Lower lobe of right lung (tissue), 2 donors: ENCODE data around the gene RPS29. TPM values are rescaled to one million over a fixed set of nuclear protein-coding genes. Genes with fewer than 3 reads are reported as not detected.

Experiments used
- ATAC-seq, 2 donors: fragments of 200-7000 bp; cut with Tn5 transposase; one replicate each; pipeline ENCODE4 v1.9.1; 2020 to 2022; ENCODE audit warnings: mild to moderate bottlenecking in 2 of 2, moderate library complexity in 2 of 2
- DNase-seq: peaks from one replicate; pipeline ENCODE4 v3.0.0-alpha.2; 2020
- H3K27ac ChIP-seq: fragments of 200-600 bp; one replicate; pipeline ENCODE4 v1.8.0; 2022
- H3K27me3 ChIP-seq: fragments of 200-600 bp; one replicate; pipeline ENCODE4 v1.8.0; 2022; ENCODE audit warnings: low read depth
- H3K36me3 ChIP-seq: fragments of 200-600 bp; one replicate; pipeline ENCODE4 v1.8.0; 2022; ENCODE audit warnings: mild to moderate bottlenecking
- H3K4me1 ChIP-seq: fragments of 200-600 bp; one replicate; pipeline ENCODE4 v1.8.0; 2022
- H3K4me3 ChIP-seq: fragments of 200-600 bp; one replicate; pipeline ENCODE4 v1.8.0; 2022; ENCODE audit warnings: mild to moderate bottlenecking
- H3K9me3 ChIP-seq: fragments of 200-600 bp; one replicate; pipeline ENCODE4 v1.8.0; 2022
- intact Hi-C: fragments of 100-400 bp; cut with DNase I; formaldehyde crosslinking; loops from one replicate; pipeline ENCODE4 v1.11.0; 2022
- total RNA-seq: library from RNA; stranded (reverse); fragmentation: NEBNext Ultra II Directional; extraction: Animal tissue kit (Norgen Biotek cat#: 25700); gene quantifications from one replicate; pipeline ENCODE4 v1.2.1, GENCODE V29; 2021
- TF ChIP-seq, protein P1 (sequence below): fragments of 200-600 bp; IDR thresholded peaks from one replicate; pipeline ENCODE4 v1.8.0; 2022; ENCODE audit warnings: antibody characterized with exemption, mild to moderate bottlenecking
- donor health status: DM: no; HTN: yes; CAD: no; lungs with severe emphysema.

The RPS29 gene
- total RNA-seq, 1 donor from 2014 or later, result 1,209 TPM

- Histone ChIP-seq H3K36me3 (no peaks in the 10 kb centered on the region), H3K9me3 (no peaks in the 10 kb centered on the region), H3K4me3 (no peak overlapping the region), H3K27me3 (no peaks in the 10 kb centered on the region), H3K4me1 (no peaks in the 10 kb centered on the region), H3K27ac (no peak overlapping the region)
- intact Hi-C loops, result no loop called here
- DNase-seq (no peak), ATAC-seq (no peak)
- TF ChIP-seq, protein P1, sequence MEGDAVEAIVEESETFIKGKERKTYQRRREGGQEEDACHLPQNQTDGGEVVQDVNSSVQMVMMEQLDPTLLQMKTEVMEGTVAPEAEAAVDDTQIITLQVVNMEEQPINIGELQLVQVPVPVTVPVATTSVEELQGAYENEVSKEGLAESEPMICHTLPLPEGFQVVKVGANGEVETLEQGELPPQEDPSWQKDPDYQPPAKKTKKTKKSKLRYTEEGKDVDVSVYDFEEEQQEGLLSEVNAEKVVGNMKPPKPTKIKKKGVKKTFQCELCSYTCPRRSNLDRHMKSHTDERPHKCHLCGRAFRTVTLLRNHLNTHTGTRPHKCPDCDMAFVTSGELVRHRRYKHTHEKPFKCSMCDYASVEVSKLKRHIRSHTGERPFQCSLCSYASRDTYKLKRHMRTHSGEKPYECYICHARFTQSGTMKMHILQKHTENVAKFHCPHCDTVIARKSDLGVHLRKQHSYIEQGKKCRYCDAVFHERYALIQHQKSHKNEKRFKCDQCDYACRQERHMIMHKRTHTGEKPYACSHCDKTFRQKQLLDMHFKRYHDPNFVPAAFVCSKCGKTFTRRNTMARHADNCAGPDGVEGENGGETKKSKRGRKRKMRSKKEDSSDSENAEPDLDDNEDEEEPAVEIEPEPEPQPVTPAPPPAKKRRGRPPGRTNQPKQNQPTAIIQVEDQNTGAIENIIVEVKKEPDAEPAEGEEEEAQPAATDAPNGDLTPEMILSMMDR, result no peak
These were observed 40.5 kb downstream of the RPS29 start for GRCh38 chr14:49545716-49546115.

DNA sequence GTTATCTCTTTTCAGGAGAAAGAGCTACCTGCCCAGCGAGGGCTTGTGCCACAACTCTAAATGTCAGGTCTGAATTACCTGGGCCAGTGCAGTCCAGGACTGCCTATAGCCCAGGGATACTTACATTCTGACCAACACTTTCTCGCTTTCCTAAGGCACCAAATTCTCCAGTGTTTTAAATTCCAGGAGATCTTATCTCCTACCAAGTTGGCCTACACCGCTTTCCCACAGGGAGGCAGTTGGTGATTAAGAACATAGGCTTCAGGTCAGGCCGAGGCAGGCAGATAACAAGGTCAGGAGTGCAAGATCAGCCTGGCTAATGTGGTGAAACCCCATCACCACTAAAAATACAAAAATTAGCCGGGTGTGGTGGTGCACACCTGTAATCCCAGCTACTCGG, 41.1 kb downstream of the RPS29 start:
- ATAC-seq (no peak), DNase-seq (no peak)
- no peaks in the 10 kb centered on the region for H3K4me1 ChIP-seq
- no peaks in the 10 kb centered on the region for H3K9me3 ChIP-seq
- no peak overlapping the region for H3K27ac ChIP-seq
- intact Hi-C loops, result no loop called here
- no peak overlapping the region for H3K4me3 ChIP-seq
- no peaks in the 10 kb centered on the region for H3K27me3 ChIP-seq
- TF ChIP-seq, protein P1, result no peak
- H3K36me3 ChIP-seq, result no peaks in the 10 kb centered on the region

- H3K36me3 ChIP-seq, result no peaks in the 10 kb centered on the region
- H3K4me1 ChIP-seq, result no peaks in the 10 kb centered on the region
- H3K9me3 ChIP-seq, result no peaks in the 10 kb centered on the region
- ATAC-seq (no peak), DNase-seq (no peak)
- H3K4me3 ChIP-seq, result no peak overlapping the region
- intact Hi-C loops, result no loop called here
- H3K27ac ChIP-seq, result no peak overlapping the region
- TF ChIP-seq, protein P1, result no peak
- no peaks in the 10 kb centered on the region for H3K27me3 ChIP-seq
These were observed 45.1 kb downstream of the RPS29 start for GRCh38 chr14:49541049-49541448.

DNA sequence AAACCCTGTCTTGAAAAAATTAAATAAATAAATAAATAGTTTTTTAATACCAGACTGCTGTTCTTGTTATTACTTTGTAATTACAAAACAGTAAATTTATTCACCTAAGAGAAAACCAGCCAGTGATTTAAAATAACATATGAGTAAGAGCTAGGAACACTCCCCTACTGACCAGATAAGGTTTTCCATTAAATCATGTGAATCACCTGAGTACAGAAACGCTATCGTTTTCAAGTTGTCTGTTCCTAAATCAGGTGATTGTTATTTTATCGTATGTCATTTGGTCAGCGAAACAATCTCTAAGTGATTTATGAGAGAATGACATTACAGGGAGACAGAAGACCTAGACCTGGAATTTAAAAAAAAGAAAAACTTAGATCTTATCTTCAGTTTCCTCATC, 47.3 kb downstream of the RPS29 start:
- Histone ChIP-seq H3K27ac (no peak overlapping the region), H3K36me3 (no peaks in the 10 kb centered on the region), H3K4me1 (no peaks in the 10 kb centered on the region), H3K27me3 (no peaks in the 10 kb centered on the region), H3K4me3 (no peak overlapping the region), H3K9me3 (no peaks in the 10 kb centered on the region)
- TF ChIP-seq, protein P1, result no peak
- intact Hi-C loops, result no loop called here
- DNase-seq (no peak), ATAC-seq (no peak)

Other genes starting within 250 kb of the RPS29 start
- 9.0 TPM for gene LRR1, start 12.6 kb upstream of the RPS29 start, total RNA-seq
- gene RPL36AL, start 34.2 kb upstream of the RPS29 start, total RNA-seq, result 153 TPM
- 24.1 TPM for gene MGAT2, start 34.4 kb upstream of the RPS29 start, total RNA-seq
- gene DNAAF2, start 48.9 kb upstream of the RPS29 start, total RNA-seq, result 6.8 TPM
- gene POLE2, start 101.8 kb upstream of the RPS29 start, total RNA-seq, result 1.2 TPM
- 7.4 TPM for gene KLHDC1, start 106.7 kb upstream of the RPS29 start, total RNA-seq
- 42.4 TPM for gene KLHDC2, start 181.8 kb upstream of the RPS29 start, total RNA-seq